Nephron progenitor cell (in vitro differentiated cells): ENCODE measurements around the gene VCAN.
A peak's percentile ranks its signal among the peaks of the same experiment; 100 is the strongest.

ENCODE experiments used
- DNase-seq: peaks from one replicate; pipeline ENCODE4 v3.0.0; 2021
- H3K27ac Mint-ChIP-seq: 2 replicates; pipeline ENCODE4 v1.8.0; 2021; ENCODE audit warnings: mild to moderate bottlenecking, moderate library complexity, mixed read lengths
- H3K27me3 Mint-ChIP-seq: 2 replicates; pipeline ENCODE4 v1.8.0; 2021; ENCODE audit warnings: mild to moderate bottlenecking, low read depth, mixed read lengths; ENCODE audit not compliant: poor library complexity
- H3K36me3 Mint-ChIP-seq: 2 replicates; pipeline ENCODE4 v1.8.0; 2021; ENCODE audit warnings: low read depth, mixed read lengths
- H3K4me1 Mint-ChIP-seq: 2 replicates; pipeline ENCODE4 v1.8.0; 2021; ENCODE audit warnings: mixed read lengths
- H3K4me3 Mint-ChIP-seq: 2 replicates; pipeline ENCODE4 v1.8.0; 2021; ENCODE audit warnings: mild to moderate bottlenecking, moderate library complexity, mixed read lengths
- H3K9me3 Mint-ChIP-seq: 2 replicates; pipeline ENCODE4 v1.8.0; 2021; ENCODE audit warnings: mild to moderate bottlenecking, moderate library complexity, mixed read lengths
- TF ChIP-seq, protein P1 (sequence below): fragments of 200-600 bp; sonication (generic); IDR thresholded peaks from 2 replicates; pipeline ENCODE4 v1.5.0; 2021; ENCODE audit warnings: antibody characterized with exemption

Gene VCAN

GRCh38 chr5:83562791-83563557, 91.4 kb downstream of the VCAN start:
- TF ChIP-seq, protein P1, sequence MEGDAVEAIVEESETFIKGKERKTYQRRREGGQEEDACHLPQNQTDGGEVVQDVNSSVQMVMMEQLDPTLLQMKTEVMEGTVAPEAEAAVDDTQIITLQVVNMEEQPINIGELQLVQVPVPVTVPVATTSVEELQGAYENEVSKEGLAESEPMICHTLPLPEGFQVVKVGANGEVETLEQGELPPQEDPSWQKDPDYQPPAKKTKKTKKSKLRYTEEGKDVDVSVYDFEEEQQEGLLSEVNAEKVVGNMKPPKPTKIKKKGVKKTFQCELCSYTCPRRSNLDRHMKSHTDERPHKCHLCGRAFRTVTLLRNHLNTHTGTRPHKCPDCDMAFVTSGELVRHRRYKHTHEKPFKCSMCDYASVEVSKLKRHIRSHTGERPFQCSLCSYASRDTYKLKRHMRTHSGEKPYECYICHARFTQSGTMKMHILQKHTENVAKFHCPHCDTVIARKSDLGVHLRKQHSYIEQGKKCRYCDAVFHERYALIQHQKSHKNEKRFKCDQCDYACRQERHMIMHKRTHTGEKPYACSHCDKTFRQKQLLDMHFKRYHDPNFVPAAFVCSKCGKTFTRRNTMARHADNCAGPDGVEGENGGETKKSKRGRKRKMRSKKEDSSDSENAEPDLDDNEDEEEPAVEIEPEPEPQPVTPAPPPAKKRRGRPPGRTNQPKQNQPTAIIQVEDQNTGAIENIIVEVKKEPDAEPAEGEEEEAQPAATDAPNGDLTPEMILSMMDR = no peak
- Mint-ChIP-seq H3K27ac (peak overlapping the region; percentile 86), H3K4me3 (no peak overlapping the region), H3K36me3 (peaks cover 58% of the 10 kb centered on the region), H3K9me3 (no peaks in the 10 kb centered on the region), H3K4me1 (peaks cover 35% of the 10 kb centered on the region), H3K27me3 (no peaks in the 10 kb centered on the region)
- DNase-seq = no peak

DNA sequence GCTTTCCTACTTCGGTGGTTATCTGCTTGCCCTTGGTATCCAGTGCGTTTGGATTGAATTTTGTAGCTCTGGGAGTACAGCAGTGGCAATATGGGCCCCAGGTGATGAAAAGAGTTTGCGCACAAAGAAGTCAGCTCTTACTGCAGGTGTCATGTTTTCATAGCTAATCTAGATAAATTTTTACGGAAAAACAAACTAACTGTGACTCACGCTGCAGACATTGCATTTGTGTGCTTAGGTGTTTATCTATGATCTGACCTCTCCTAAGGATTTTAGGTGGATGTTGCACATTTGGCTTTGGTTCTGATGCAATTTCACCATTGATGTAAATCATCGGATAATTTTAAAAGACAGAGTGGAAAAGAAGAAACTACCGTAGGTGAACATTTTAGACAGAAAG, 92.1 kb downstream of the VCAN start:
- DNase-seq = no peak
- Mint-ChIP-seq H3K4me1 (peaks cover 30% of the 10 kb centered on the region), H3K27ac (no peak overlapping the region), H3K4me3 (no peak overlapping the region), H3K36me3 (peaks cover 59% of the 10 kb centered on the region), H3K27me3 (no peaks in the 10 kb centered on the region), H3K9me3 (no peaks in the 10 kb centered on the region)
- TF ChIP-seq, protein P1 = no peak

DNA sequence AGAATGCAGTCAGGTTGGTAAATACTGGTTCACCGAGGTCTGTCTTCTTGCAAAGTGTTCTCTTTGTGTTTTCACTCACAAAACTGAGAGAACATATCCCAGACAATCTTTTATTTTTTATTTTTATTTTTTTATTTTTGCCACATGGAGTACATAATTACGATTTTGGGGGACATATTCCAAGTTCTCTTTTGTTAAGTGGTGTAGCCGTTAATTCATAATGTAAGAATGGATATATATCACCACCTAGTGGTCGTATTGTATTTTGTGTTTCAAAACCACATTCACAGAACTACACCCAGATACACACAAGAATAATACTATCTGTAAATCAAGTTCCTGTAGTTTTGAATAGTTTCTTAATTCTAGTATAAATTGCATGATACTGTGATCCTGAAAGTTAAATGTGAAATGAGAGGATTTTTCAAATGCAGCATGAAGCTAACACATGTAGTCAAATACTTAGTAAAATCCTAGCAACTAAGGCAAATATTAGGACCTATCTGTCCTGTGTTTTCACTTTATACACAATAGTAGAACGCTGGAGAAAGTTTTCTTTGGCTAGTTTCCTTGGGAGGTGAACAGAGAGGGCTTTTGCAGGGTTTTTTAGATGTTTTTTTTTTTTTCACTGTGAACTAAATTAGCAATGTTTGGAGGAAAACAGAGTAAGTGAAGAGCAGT, 92.7 kb downstream of the VCAN start:
- Mint-ChIP-seq H3K4me1 (peaks cover 27% of the 10 kb centered on the region), H3K9me3 (no peaks in the 10 kb centered on the region), H3K27ac (no peak overlapping the region), H3K27me3 (no peaks in the 10 kb centered on the region), H3K36me3 (peaks cover 59% of the 10 kb centered on the region), H3K4me3 (no peak overlapping the region)
- no peak for DNase-seq
- TF ChIP-seq, protein P1 = peak; percentile 64

- H3K4me1 Mint-ChIP-seq = peaks cover 4% of the 10 kb centered on the region
- TF ChIP-seq, protein P1 = no peak
- H3K27me3 Mint-ChIP-seq = no peaks in the 10 kb centered on the region
These were observed 96.2 kb downstream of the VCAN start for GRCh38 chr5:83567741-83568140.

DNA sequence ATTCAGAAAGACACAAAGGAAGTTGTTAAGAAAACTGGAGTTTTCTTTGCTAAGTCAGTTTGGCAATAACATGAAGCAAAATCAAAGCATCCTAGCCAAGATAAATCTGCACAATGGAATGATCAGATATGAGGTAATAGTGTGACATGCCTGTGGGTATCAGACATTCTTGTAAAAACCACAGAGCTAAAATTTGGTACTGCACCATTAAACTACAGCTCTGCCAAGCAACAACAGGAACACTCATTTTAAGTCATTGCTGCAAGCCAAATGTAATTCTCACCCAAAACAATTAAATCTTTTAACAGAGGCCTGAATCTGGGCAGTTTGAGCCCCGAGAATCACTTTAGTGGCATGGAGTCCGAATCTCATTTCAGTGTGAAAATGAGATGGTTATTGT, 96.6 kb downstream of the VCAN start:
- no peaks in the 10 kb centered on the region for H3K9me3 Mint-ChIP-seq
- H3K27me3 Mint-ChIP-seq = no peaks in the 10 kb centered on the region
- H3K4me1 Mint-ChIP-seq = no peaks in the 10 kb centered on the region
- no peak for DNase-seq
- TF ChIP-seq, protein P1 = no peak
- H3K4me3 Mint-ChIP-seq = no peak overlapping the region
- H3K36me3 Mint-ChIP-seq = peaks cover 60% of the 10 kb centered on the region
- H3K27ac Mint-ChIP-seq = no peak overlapping the region

More at GRCh38 chr5:83567741-83568140, 96.2 kb downstream of the VCAN start:
- Mint-ChIP-seq H3K4me3 (no peak overlapping the region), H3K36me3 (peaks cover 58% of the 10 kb centered on the region), H3K27ac (no peak overlapping the region), H3K9me3 (no peaks in the 10 kb centered on the region)
- no peak for DNase-seq

- Mint-ChIP-seq H3K27me3 (no peaks in the 10 kb centered on the region), H3K4me1 (no peaks in the 10 kb centered on the region), H3K4me3 (no peak overlapping the region), H3K27ac (no peak overlapping the region), H3K9me3 (no peaks in the 10 kb centered on the region), H3K36me3 (peaks cover 73% of the 10 kb centered on the region)
- DNase-seq = no peak
- TF ChIP-seq, protein P1 = no peak
These were observed 99.4 kb downstream of the VCAN start for GRCh38 chr5:83570916-83571315.
